Esophagus squamous epithelium (tissue), 5 donors: ENCODE data around the gene DOHH. TPM values are rescaled to one million over a fixed set of nuclear protein-coding genes. Genes with fewer than 3 reads are reported as not detected.

Source experiments
- DNase-seq: peaks from one replicate; lab custom pipeline; 2025; lab: John Stamatoyannopoulos, UW
- H3K27ac ChIP-seq, 4 donors: fragments of 200-600 bp; sonication (generic); one replicate each; pipeline ENCODE4 v1.5.1; 2016 to 2019; ENCODE audit warnings: mild to moderate bottlenecking in 1 of 4
- H3K27me3 ChIP-seq, 4 donors: fragments of 200-600 bp; sonication (generic); 1 replicate in 3 of 4; 2 replicates in 1 of 4; pipeline versions ENCODE4 v1.5.1 to v1.6.0; 2017 to 2021; ENCODE audit warnings: antibody characterized with exemption in 1 of 4
- H3K36me3 ChIP-seq, 3 donors: fragments of 200-600 bp; sonication (generic); one replicate each; pipeline ENCODE4 v1.5.1; 2016 to 2019
- H3K4me1 ChIP-seq, 3 donors: fragments of 200-600 bp; sonication (generic); one replicate each; pipeline ENCODE4 v1.5.1; 2017 to 2019
- H3K4me3 ChIP-seq, 4 donors: fragments of 200-600 bp; sonication (generic); 1 replicate in 3 of 4; 2 replicates in 1 of 4; pipeline ENCODE4 v1.5.1; 2016 to 2019; ENCODE audit warnings: mild to moderate bottlenecking in 2 of 4, moderate library complexity in 1 of 4
- H3K9me3 ChIP-seq, 3 donors: fragments of 200-600 bp; sonication (generic); one replicate each; pipeline ENCODE4 v1.5.1; 2016 to 2019
- CTCF ChIP-seq, 6 experiments: fragments of 450-650 bp in 4 of 6; fragments of 200-600 bp in 2 of 6; sonication (generic) in 2 of 6; IDR thresholded peaks; one replicate each; pipeline ENCODE4 v1.5.1; 2016 to 2019; ENCODE audit warnings: antibody characterized with exemption in 6 of 6, mild to moderate bottlenecking in 4 of 6, moderate library complexity in 4 of 6
- POLR2A ChIP-seq, 4 donors: fragments of 450-650 bp; IDR thresholded peaks; one replicate each; pipeline ENCODE4 v1.6.1; 2017; ENCODE audit warnings: antibody characterized with exemption in 4 of 4, mild to moderate bottlenecking in 4 of 4, moderate library complexity in 3 of 4
- WGBS, 2 donors: methylation state at CpG; one replicate each; pipeline ENCODE4 v1.1.5; 2018; 5-methylcytosine and 5-hydroxymethylcytosine counted together
- intact Hi-C: fragments of 100-400 bp; cut with DNase I; formaldehyde crosslinking; loops from one replicate; pipeline ENCODE4 v1.15.0; 2022
- total RNA-seq, 4 donors: library from RNA; depleted of rRNA; stranded (reverse); fragments of >200 nt; gene quantifications; one replicate each; pipeline ENCODE4 v1.1.0, GENCODE V29; 2016
- donor health status: DM: yes; HTN: yes; CAD: no.

DOHH gene
- total RNA-seq, 4 donors from 2014 or later, result 21.0 to 29.5 (median 26.4) TPM

- no peaks in the 10 kb centered on the region for H3K9me3 ChIP-seq
- peaks cover 0 to 34% (median 0%) of the 10 kb centered on the region in 3 donors for H3K4me1 ChIP-seq
- TF ChIP-seq CTCF (IDR thresholded peaks at IDR 0.05) (no peak), POLR2A (IDR thresholded peaks at IDR 0.05) (no peak)
- H3K4me3 ChIP-seq, result no peak overlapping the region
- peak overlapping the region in 2 of 4 donors; percentile 2 to 28 for H3K27ac ChIP-seq
- no peaks in the 10 kb centered on the region for H3K27me3 ChIP-seq
- intact Hi-C loops, result no loop called here
- DNase-seq, result no peak
- H3K36me3 ChIP-seq, result peaks cover 12 to 69% (median 18%) of the 10 kb centered on the region in 3 donors
- 79 to 83% methylated on average over 10 to 19 of the region's 25 CpGs for WGBS, 2 donors
Measured at GRCh38 chr19:3538258-3538929, 37.9 kb upstream of the DOHH start.

GRCh38 chr19:3537438-3538240 is 37.2 kb upstream of the DOHH start:
- intact Hi-C loops, result no loop called here
- Histone ChIP-seq H3K27ac (peak overlapping the region; percentile 46 to 65 (median 54)), H3K27me3 (no peaks in the 10 kb centered on the region), H3K9me3 (no peaks in the 10 kb centered on the region), H3K4me3 (no peak overlapping the region), H3K36me3 (peaks cover 18 to 70% (median 26%) of the 10 kb centered on the region in 3 donors), H3K4me1 (peaks cover 0 to 29% (median 0%) of the 10 kb centered on the region in 3 donors)
- 78 to 79% methylated on average over 17 of the region's 22 CpGs for WGBS, 2 donors
- no peak for TF ChIP-seq CTCF (IDR thresholded peaks at IDR 0.05)
- TF ChIP-seq POLR2A (IDR thresholded peaks at IDR 0.05), result no peak
- no peak for DNase-seq

- Histone ChIP-seq H3K9me3 (no peaks in the 10 kb centered on the region), H3K4me1 (peaks cover 0 to 29% (median 0%) of the 10 kb centered on the region in 3 donors), H3K27me3 (no peaks in the 10 kb centered on the region), H3K27ac (peak overlapping the region; percentile 46 to 65 (median 54)), H3K4me3 (no peak overlapping the region), H3K36me3 (peaks cover 23 to 76% (median 31%) of the 10 kb centered on the region in 3 donors)
- intact Hi-C loops, result no loop called here
- no peak for DNase-seq
- WGBS, 2 donors, result 46 to 70% methylated on average over 2 to 7 of the region's 13 CpGs
- TF ChIP-seq POLR2A (IDR thresholded peaks at IDR 0.05), result no peak
- no peak for TF ChIP-seq CTCF (IDR thresholded peaks at IDR 0.05)
Measured at GRCh38 chr19:3537101-3537437, 36.6 kb upstream of the DOHH start.

- WGBS, 2 donors, result 60 to 63% methylated on average over 1 to 13 of the region's 27 CpGs
- TF ChIP-seq POLR2A (IDR thresholded peaks at IDR 0.05), result no peak
- no peak for TF ChIP-seq CTCF (IDR thresholded peaks at IDR 0.05)
- no peak overlapping the region for H3K4me3 ChIP-seq
- no peaks in the 10 kb centered on the region for H3K9me3 ChIP-seq
- H3K27me3 ChIP-seq, result no peaks in the 10 kb centered on the region
- DNase-seq, result no peak
- H3K27ac ChIP-seq, result peak overlapping the region in 3 of 4 donors; percentile 48 to 65 (median 59)
- H3K36me3 ChIP-seq, result peaks cover 28 to 81% (median 36%) of the 10 kb centered on the region in 3 donors
- intact Hi-C loops, result no loop called here
- peaks cover 0 to 29% (median 0%) of the 10 kb centered on the region in 3 donors for H3K4me1 ChIP-seq
Measured at GRCh38 chr19:3536429-3537100, 36.1 kb upstream of the DOHH start.
